Activated CD8-positive, alpha-beta memory T cell treated with anti-CD3 and anti-CD28 coated beads, Interleukin-2, amount 50 U/mL, for 1 hour (primary cell): ENCODE measurements around the gene VPS4B.
A peak's percentile ranks its signal among the peaks of the same experiment; 100 is the strongest.
"Not testable (repeated sequence)": the region's sequence is repeated elsewhere in the genome, so short reads cannot be mapped to it uniquely, and the experiment has no call there.

Experiments used
- DNase-seq: peaks from one replicate; pipeline ENCODE4 v3.0.0-alpha.2; 2020; ENCODE audit errors: extremely low read depth

VPS4B gene

DNA sequence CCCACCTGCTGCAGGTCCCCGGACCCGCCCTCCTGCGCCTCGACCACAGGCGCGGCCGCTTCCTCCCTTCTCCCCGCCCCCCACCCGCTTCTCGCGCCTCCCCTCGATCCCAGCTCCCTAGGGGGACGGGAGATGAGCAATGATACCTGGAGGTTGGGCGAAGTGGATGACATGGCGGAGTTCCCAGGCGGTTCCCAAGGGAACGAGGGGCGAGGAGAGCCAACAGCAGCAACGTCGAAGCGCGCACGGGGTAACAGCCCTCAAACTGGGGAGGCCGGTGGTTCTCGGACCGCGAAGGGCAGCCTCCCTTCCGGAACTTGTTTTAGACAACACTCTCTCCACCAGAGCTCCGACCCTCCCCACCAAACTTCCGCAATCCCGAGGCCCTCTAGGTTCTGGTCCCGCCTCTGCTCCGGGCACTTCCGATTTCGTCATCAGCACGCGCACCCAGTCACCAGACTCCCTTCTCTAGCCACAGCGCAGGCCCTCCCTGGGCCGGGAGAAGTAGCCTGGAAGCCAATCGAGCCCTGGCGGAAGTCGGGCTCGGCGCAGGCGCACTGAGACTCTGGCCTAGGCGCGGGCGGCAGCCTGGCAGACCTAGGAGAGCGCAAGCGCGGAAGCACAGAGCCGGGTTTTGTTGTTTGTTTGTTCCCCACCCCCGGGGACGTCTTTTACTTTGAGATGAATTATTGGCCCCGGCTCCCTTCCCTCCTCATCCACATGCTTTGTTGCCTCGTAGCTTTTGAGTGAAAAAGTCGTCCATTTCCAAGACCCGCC, at the start of gene VPS4B:
TSS of gene VPS4B (minus strand) at position 390 of the 777 bp plus-strand sequence. CDS start at position 173, 217 bp downstream.
- DNase-seq: peak; percentile 97

DNA sequence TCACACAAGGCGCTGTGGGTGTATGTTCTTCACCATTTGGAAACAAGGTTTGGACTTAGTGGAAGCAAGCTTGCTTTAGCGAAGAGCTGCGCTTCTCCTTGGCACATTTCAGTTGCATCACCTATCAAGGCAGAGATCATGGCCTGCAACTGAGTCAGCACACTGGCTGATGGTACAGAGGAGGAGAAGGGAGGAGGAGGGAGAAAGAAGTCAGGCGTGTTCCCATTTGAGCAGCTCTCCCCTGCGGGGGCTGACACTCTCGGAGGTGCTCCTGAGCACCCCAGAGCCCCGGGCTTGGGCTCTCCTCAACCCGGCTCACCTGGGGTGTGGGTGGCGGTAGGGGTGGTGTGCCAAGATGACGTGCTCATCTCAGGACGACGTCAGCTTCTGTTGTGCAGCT, 48.5 kb upstream of the VPS4B start:
- DNase-seq: no peak

- no peak for DNase-seq
These were observed 46.3 kb upstream of the VPS4B start for GRCh38 chr18:63468575-63468974.

DNA sequence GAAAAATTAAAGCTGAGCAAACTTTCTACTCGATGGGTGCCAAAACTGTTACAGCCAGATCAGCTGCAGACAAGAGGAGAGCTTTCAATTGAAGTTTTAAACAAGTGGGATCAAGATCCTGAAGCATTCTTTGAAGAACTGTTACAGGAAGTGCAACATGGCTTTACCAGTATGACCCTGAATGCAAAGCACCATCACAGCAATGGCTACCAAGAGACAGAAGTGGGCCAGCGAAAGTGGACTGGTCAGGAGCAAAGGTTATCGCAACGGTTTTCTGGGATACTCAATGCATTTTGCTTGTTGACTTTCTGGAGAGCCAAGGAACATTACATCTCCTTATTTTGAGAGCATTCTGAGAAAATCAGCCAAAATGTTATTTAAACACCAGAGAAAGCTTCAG, 45.4 kb upstream of the VPS4B start:
- DNase-seq: no peak

DNA sequence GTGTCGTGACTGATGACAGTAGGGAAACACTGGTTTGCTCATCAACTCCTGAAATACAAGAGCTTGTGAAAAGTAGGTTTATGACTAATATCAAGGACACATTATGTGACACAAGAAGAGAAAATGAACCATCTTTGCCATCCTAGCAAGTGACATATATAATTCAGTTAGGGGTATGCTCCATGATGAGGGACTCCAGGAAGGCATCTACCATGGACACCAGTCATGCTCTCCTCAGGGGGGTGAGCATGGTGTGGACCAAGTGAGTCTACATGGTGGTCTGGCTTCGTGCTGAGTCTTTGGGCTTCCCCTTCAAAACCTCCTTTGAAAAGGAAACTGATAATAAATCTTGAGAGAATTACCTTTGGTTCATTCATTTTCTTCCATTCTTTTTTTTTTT, 42.8 kb upstream of the VPS4B start:
- no peak for DNase-seq

- DNase-seq: no peak
These were observed 42.2 kb upstream of the VPS4B start for GRCh38 chr18:63464434-63464833.

DNA sequence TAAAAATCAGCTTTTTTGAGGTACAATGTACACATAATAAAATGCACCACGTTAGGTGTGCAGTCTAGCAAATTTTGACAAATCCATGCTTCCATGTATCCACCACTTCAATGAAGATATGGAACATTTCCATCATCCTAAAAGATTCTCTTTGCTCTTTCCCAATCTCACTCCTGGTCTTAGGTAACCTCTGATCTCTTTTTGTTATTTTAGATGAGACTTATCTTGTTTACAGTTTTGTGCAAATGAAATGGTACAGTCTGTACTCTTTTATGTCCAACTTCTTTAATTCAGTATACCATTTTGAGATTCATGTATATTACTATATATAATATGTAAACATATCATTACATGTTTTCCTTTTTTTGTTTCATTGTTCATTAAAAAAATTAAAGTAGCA, 38.1 kb upstream of the VPS4B start:
- no peak for DNase-seq

DNA sequence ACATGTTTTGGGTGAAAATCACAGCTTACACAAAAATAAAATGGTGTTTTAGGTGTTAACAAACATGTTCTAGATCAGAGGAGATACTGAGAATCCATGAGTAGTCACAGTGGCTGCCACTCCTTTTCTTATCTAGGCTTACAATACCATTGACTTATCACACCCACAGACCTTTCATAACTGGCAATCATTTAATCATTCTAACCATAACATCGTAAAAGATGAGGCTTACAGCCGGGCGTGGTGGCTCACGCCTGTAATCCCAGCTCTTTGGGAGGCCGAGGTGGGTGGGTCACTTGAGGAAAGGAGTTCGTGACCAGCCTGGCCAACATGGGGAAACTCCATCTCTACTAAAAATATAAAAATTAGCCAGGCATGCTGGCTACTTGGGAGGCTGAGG, 35.7 kb upstream of the VPS4B start:
- DNase-seq: no peak

DNA sequence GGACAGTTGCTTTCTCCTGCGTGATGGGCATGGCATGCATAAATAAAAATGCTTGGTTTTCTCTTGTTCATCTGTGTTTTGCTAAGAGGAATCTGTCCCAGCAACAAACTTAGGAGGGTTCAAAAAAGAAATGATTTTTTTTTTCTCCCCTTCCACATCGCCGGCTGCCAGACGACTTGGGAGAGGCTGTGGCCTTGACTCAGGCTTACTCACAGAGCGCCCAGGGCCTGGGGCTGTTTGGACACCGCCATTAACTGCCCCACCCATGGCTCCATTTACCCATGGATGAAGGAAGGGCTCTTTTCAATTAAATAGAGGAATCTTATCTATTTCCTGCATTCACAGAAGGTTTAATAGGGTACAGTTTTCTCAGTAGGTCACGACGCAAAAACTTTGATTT, 32.2 kb upstream of the VPS4B start:
- DNase-seq: no peak

DNA sequence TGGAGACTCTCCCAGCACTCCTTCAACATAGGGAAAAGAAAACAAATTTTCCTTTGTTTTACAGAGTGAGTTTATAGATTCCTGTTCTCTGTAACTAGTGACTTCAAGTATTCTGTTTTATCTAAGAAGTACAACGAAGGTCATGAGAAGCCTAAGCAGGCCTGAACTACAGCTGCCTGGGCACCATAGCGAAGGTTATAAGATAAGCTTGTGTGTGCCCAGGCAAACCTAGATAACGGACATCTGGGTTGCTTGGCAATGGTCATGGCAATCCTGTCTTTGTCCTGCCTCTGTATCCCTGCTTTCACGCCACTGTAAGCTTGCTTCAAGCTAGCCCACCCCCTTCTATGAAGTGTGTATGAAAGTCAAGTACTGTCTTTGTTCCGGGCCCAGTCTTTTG, 30.5 kb upstream of the VPS4B start:
- not testable (repeated sequence) for DNase-seq

- DNase-seq: no peak
These were observed 29.8 kb upstream of the VPS4B start for GRCh38 chr18:63451799-63452660.

DNA sequence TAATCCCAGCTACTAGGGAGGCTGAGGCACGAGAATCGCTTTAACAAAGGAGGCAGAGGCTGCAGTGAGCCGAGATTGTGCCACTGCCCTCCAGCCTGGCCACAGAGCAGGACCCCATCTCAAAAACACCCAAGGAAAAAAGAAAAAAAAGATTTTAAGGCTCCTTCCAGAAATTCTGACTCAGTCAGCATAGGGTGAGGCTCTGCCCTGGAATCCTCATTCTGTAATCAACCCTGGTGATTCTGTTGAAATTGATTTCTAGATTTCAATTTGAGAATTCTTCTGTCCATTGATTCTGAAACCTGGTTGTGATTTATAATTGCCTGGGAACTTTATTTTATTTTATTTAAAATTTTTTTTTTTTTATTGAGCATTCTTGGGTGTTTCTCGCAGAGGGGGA, 27.1 kb upstream of the VPS4B start:
- DNase-seq: no peak

DNA sequence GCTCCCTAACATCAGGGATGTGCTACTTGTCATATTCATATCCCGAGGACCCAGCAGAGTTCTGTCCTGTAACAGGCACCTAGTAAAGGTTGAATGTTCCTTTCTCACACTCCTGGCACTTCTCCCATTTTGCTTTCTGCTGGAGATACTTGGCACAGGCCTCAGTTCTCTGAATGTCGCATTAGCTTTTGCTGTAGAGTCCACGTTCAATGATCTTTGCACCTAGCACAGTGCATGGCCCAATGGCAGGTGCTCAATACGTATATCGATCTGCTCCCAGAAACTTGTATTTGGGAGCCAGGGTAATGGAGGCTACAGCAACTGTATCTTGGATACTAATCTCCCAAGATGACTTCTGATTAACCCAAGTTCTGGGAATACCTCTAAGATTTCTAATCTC, 24.8 kb upstream of the VPS4B start:
- DNase-seq: no peak

DNA sequence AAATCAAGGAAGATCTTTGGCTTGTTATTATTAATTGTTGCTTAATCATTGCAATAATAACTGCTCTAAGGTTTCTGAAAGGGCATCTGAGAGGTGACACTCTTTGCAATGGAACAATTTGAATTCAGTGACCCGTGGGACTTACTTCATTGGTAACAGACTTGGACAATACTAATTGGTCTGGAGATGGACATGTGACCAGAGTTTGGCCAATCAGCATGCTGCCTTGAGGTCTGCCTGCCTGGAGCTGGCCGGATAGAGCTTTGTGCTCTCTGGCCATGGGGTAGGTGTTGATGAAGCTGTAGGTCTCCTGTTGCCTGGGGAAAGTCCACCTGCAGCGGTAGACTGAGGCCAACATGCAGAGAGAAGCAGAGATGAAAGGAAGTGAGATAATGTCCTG, 24.0 kb upstream of the VPS4B start:
- no peak for DNase-seq

DNA sequence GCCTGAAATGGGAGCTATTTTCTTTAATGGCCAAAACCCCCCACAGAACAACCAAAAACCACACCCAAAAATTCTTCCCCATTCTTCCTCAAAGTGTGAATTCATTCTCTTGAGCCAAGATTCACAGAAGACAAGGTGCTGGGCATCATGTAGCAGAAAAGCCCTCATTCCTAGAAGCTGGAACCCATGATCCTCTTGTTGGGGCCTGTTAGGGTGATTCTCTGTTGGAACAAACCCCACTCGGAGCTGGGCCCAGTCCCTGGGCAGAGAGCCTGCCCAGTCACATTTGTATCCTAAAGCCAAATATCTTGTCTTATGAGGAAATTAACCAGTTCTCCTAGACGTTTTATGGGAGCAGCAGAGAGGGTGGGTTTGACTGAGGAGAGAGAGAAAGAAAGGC, 22.8 kb upstream of the VPS4B start:
- DNase-seq: no peak

- no peak for DNase-seq
These were observed 22.3 kb upstream of the VPS4B start for GRCh38 chr18:63444580-63444979.

DNA sequence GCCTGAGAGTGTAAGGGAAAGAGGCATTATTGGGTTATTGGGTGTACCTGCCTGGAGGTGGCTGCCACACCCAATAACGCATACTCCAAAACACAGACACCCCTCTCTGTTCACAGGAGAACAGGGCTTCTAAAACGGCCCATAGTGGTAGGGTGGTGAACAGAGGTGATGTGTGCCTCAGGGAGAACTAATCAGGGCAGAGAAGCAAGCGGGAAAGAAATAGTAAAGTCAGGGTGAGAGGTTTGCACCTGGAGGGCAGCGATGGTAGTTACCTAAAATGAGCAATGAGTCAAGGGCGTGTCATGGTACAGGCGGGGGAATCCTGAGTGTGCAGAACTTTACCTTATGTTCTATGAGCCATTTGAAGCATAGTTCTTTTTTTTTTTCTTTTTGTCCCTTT, 21.6 kb upstream of the VPS4B start:
- no peak for DNase-seq

DNA sequence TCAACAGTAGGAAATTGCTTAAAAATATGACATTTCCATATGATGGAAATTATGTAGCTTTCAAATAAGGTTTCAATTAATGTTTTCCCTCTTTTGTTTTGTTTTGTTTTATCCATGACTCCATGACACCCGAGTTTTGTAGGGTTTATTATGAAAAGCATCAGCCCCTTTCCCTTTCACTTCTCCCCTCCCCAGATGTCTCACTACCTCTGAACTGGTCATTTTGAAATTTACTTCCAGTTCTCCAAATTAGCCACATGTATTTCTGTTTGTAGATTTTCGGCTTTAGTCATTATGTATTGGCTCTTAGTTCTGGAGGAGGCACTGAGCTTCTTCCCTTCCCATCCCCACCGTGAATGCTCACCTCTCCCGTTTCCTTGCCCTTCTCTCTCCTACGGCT, 18.6 kb upstream of the VPS4B start:
- DNase-seq: no peak

DNA sequence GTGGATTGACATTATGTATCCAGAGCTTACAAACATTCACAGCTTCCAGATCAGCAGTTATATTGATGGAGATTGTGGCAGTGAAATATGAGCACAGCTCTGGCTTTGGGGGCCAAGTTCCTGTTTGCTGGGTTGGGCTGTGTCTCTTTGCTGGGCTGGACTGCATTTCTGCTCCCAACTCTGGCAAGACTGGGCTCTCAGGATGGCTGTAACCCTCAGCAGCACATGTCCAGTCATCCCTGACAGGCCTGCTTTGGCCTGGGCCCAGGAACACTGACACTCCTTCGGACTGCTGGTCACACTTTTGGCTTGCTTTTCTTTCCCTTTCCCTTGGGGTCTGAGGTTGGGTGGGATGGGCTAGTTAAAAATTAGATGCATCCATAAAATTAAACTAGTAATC, 17.9 kb upstream of the VPS4B start:
- DNase-seq: no peak

- DNase-seq: no peak
These were observed 17.1 kb upstream of the VPS4B start for GRCh38 chr18:63439334-63439733.

DNA sequence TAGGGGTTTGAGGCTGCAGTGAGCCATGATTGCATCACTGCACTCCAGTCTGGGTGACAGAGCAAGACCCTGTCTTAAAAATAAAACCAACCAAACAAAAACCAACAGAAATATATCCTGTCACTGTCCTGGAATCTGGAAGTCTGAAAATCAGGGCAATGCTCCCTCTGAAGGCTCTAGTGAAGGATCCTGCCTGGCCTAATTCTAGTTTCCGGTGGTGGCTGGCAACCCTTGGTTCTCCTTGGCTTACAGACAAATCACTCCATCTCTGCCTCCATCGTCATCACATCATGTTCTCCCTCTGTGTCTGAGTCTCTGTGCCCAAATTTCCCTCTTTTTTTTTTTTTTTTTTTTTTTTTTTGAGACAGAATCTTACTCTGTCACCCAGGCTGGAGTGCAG, 15.9 kb upstream of the VPS4B start:
- no peak for DNase-seq

- no peak for DNase-seq
These were observed 11.1 kb upstream of the VPS4B start for GRCh38 chr18:63433334-63433866.

DNA sequence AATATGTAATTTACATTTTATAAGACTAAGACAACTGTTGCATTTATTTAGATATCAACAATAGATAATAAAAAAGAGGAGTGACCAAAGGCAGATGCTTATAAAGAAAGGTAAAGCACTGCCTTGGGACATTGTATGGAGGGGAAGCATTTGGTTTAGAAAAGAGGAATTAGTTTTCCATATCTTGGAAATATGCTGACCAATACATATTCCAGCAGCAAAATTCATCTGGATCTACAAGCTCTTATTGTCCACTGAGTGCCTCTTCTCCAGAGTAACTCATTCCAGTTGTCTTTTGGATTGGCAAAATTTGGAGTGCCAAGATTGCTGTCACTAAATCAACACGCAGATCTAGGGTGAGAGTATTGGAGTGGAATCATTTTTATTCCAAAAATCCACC, 8.9 kb upstream of the VPS4B start:
- no peak for DNase-seq
